ENCODE results near the gene CDH13.

The CDH13 gene

GRCh38 chr16:83538707-83539106 lies 911.9 kb downstream of the CDH13 start:
- no peak for DNase-seq

GRCh38 chr16:83539736-83540490 lies 913.1 kb downstream of the CDH13 start:
- DNase-seq = no peak

DNA sequence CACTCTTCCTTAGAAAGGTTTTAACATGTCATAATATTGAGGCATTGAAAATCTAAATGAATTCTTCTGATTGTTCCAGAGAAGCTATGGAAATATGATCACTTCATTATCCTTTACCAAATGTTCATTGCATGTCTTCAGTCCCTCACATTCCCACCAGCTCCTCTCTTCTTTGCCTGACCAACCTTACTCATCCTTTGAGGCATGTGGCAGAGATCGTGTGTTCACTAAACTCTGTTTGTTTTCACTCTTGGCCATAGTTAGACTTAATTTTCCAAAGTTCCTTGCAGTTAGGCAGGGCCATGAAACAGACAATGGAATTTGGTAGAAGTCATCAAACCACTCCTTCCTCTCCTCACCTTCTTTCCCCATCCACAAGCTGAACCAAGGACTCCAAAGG lies 914.5 kb downstream of the CDH13 start:
- DNase-seq = no peak

DNA sequence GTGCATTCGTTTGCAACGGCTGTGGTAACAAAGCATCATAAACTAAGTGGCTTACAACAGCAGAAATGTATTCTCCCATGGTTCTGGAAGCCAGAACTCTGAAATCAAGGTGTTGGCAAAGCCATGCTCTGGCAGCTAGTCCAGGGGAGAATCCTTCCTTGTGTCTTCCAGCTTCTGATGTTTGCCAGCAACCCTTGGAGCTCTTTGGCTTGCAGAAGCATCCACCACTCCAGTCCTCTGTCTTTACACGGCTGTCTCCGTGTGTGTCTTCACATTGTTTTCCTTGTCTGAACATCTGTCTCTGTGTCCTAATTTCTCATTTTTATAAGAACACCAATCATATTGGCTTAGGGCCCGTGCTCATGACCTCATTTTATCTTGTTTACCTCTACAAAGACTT lies 915.7 kb downstream of the CDH13 start:
- DNase-seq = no peak

- DNase-seq = no peak
Measured at GRCh38 chr16:83549316-83550182, 922.8 kb downstream of the CDH13 start.

- DNase-seq = no peak
Measured at GRCh38 chr16:83550183-83550569, 923.4 kb downstream of the CDH13 start.

- no peak for DNase-seq
Measured at GRCh38 chr16:83552228-83552627, 925.5 kb downstream of the CDH13 start.

DNA sequence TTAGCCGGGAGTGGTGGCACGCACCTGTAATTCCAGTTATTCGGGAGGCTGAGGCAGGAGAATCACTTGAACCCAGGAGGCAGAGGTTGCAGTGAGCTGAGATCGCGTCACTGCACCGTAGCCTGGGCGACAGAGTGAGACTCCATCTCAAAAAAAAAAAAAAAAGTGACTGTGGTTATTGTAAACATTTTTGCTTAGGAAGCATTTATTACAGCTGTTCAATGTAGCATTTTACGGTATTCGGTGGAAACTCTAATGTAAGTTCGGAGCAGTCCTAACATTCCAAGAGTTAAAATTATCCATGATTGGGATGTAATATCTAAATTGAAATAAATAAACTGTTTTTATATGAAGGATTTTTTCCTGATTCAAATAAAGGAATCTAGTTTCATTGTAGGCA lies 926.2 kb downstream of the CDH13 start:
- no peak for DNase-seq

GRCh38 chr16:83554096-83554495 lies 927.3 kb downstream of the CDH13 start:
- DNase-seq = no peak

DNA sequence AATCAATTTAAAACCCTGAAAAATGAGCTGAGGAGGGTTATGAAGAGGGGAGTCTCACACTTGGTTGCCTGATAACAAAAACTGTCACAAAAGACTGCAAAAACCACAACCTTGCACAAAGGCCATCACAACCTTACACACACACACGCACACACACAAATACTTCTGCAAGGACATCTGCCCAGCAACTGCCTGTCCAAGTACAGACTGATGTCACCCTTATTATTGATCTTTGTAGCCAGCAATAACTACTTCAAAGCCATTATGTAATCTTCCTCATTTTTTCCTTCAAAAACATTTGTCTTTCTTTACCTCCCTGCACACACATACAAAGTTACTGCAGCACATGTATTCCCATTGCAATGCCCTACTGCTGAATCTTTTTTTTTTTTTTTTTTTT lies 927.8 kb downstream of the CDH13 start:
- DNase-seq = no peak

- DNase-seq = no peak
Measured at GRCh38 chr16:83561876-83562275, 935.1 kb downstream of the CDH13 start.

GRCh38 chr16:83568345-83568744 lies 941.6 kb downstream of the CDH13 start:
- no peak for DNase-seq

DNA sequence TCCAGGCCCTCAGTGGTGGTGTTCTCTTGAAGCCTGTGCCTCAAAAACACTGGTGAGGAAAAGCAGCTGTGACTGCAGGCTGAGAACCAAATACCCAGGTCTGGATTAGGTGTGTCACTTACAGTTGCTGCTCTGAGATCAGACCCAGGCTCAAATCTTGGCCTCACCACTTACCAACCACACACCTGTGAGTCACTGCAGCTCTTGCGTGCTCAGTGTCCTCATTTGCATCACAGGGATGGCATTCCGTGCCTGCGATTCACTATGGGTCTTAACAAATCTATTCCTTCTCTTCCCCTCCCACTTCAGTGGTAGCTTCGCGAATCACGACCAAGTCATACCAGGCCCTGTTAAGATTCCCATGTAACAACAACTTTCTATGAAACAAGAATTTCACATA lies 947.6 kb downstream of the CDH13 start:
- DNase-seq = no peak

GRCh38 chr16:83577078-83577745 lies 950.4 kb downstream of the CDH13 start:
- no peak for DNase-seq

DNA sequence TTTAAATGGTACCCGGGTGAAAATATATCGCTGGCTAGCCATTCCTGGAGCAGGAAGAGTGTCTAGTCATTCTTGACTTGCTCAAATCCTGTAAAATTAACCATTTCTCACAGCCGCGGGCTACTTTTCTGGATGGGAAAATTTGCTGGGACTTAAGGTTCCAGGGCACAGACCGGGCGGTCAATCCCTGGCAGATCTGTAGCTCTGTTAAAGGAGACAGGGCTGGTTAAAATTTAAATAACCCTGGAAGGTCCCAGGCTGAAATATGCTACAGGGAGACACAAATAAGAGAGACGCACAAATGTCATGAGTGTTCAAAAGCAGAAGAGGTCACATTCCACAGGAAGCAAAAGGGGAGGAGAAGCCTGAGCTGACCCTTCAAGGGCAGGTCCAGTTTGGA lies 951.4 kb downstream of the CDH13 start:
- no peak for DNase-seq

- no peak for DNase-seq
Measured at GRCh38 chr16:83579027-83579426, 952.3 kb downstream of the CDH13 start.

- no peak for DNase-seq
Measured at GRCh38 chr16:83579436-83579835, 952.7 kb downstream of the CDH13 start.

DNA sequence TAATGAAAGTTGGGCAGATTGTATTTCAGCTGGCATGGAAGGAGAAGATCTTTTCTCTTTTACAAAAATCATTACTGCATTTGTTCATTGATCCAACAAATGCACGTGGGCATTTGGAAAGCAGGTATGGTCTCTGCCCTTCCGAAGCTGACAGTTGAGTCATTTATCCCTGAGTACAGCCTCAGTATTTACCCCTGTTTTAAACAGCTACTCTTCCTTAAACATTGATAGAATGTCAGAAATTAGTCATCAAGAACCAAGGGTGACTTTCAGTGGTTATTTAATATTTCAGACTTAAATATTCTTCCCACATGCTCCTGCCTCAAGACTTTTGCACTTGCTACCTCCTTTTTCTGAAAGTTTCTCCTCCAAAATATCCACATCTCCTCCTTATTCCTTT lies 954.3 kb downstream of the CDH13 start:
- DNase-seq = no peak

DNA sequence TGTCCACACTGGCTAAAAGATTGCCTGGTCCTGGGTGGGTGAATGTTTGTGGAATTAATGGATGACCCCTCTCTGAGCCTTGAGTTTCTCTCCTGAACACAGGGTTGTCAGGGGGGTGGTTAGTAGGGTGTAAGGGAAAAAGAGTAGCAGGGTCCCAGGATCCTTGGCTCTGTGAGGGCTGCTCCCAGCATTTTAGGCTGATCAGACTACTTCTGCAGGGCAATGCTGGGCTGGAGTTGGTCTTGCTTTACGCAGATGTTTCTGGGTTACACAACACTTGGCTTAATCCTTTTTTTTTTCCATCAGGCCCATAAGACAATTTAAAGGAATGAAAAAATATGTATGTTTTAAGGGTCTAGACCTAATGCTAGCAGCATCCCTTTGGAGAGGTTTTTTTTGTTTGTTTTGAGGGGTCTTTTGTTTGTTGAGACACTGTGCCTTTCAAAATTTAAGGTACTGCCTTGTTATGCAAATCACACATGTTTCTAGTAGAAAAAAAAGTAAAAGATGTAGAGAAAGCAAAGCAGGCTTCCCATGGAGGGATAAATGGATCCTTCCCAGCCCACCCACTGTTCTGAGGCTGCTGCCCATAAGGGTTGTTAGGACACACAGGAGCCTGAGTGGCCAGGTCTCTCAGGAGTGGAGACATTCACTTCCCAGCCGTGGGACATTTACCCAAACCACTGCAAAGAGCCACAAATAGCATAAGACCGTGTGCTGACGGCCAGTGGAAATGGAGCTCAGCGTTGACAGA lies 955.4 kb downstream of the CDH13 start:
- DNase-seq = no peak

DNA sequence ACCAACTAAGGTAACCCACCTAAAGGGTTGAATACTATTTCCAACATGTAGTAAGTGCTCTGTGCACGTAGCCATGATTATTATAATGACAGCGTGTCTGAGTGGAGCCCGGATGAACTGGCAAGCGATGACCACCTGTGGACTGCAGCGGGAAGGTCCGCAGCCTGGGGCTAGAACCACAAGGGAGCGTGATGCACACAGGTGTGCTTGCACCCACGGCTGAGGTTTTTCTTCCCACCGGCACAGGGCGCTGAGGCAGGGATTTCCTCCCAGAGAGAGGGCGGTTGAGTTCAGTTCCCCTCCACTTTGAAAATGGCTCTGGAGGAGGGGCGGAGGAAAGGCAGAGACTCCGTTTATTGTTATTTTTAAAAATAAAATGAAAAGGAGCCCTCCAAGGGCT lies 959.3 kb downstream of the CDH13 start:
- DNase-seq = no peak

- DNase-seq = no peak
Measured at GRCh38 chr16:83586461-83587200, 959.9 kb downstream of the CDH13 start.

- DNase-seq = no peak
Measured at GRCh38 chr16:83587201-83587600, 960.4 kb downstream of the CDH13 start.

Data from inflammatory macrophage (primary cell).